Testis (tissue), 2 donors: Measurements from ENCODE around the gene SH2B3.

Experiments
- CTCF ChIP-seq, 3 experiments: fragments of 450-650 bp in 2 of 3; fragments of 200-600 bp in 1 of 3; sonication (generic) in 1 of 3; IDR thresholded peaks; one replicate each; pipeline ENCODE4 v1.5.1; 2016 to 2019; ENCODE audit warnings: antibody characterized with exemption in 3 of 3, mild to moderate bottlenecking in 2 of 3, moderate library complexity in 1 of 3
- POLR2A ChIP-seq: fragments of 450-650 bp; IDR thresholded peaks from one replicate; pipeline ENCODE4 v1.6.1; 2017; ENCODE audit warnings: antibody characterized with exemption, mild to moderate bottlenecking, moderate library complexity

DNA sequence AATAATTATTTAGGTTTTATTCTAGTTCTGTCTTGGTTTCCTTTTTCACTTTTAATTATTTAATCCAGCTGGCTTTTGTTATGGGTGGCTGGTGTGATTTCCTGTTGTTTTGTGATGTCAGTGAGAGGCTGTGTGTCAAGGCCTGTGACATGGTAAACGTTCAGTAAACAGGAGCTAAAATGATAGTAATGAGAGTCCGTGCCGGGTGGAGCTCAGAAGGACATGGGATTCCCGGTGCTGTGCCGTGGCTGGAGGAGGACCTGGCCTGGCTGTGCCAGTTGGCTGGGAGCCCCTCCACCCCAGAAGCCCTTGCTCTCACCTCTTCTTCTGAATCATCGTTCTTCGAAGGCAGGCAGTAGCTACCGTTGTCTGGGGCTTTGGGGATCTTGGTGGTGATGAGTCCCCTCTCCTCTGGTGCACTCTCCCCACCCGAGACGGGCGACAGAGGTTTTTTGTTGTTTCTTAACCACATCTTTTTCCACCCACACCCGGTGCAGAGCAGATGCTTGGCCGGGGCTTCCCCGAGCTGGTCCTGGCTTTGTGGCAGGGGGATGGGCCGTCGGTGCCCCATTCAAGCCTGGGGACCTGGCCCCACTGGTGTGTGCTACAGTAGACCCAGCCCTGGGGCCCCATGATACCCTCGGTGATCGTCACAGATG, 29.1 kb downstream of the SH2B3 start:
- no peak for TF ChIP-seq POLR2A
- TF ChIP-seq CTCF (IDR thresholded peaks at IDR 0.05): no peak
